Measurements from ENCODE around the gene SOX3. TPM values are rescaled to one million over a fixed set of nuclear protein-coding genes. Genes with fewer than 3 reads are reported as not detected.

Gene SOX3
- polyA plus RNA-seq, 1 experiment = not detected

- H3K27me3 ChIP-seq (ENCODE audit: control insufficient read depth, insufficient read depth, low read length) = peaks cover 62% of the 10 kb centered on the region
- ChIA-PET CTCF (no interaction called here), POLR2A (no interaction called here)
- no peak overlapping the region for H3K4me3 ChIP-seq (ENCODE audit: low read depth, low read length)
- H3K27ac ChIP-seq (ENCODE audit: low read depth, low read length) = no peak overlapping the region
- no peak for DNase-seq (ENCODE audit: low read depth, low spot score)
- TF ChIP-seq CTCF (IDR thresholded peaks at IDR 0.05; ENCODE audit: low read depth, low read length) = no peak
- H3K9me3 ChIP-seq (ENCODE audit: control insufficient read depth, insufficient read depth, low read length) = no peaks in the 10 kb centered on the region; the same call in 1 of the 2 replicates
Measured at GRCh38 chrX:140505421-140506337, 810 bp upstream of the SOX3 start.

- H3K9me3 ChIP-seq (ENCODE audit: control insufficient read depth, insufficient read depth, low read length) = no peaks in the 10 kb centered on the region; the same call in 1 of the 2 replicates
- ChIA-PET POLR2A (no interaction called here), CTCF (interaction anchor here (0.6 to 1.1 kb wide), 5 partner anchors 70 to 400 kb away, joined by 3 to 6 read pairs (median 5); no protein-coding TSS in a partner anchor)
- peak overlapping the region; percentile 32; the same call in 1 of the 2 replicates for H3K4me3 ChIP-seq (ENCODE audit: low read depth, low read length)
- no peak for DNase-seq (ENCODE audit: low read depth, low spot score)
- TF ChIP-seq CTCF (IDR thresholded peaks at IDR 0.05; ENCODE audit: low read depth, low read length) = no peak
- no peak overlapping the region for H3K27ac ChIP-seq (ENCODE audit: low read depth, low read length)
- H3K27me3 ChIP-seq (ENCODE audit: control insufficient read depth, insufficient read depth, low read length) = peaks cover 50% of the 10 kb centered on the region
Measured at GRCh38 chrX:140503714-140504351, 1.0 kb downstream of the SOX3 start.

GRCh38 chrX:140503238-140503601 lies 1.6 kb downstream of the SOX3 start:
- Histone ChIP-seq H3K4me3 (ENCODE audit: low read depth, low read length) (no peak overlapping the region), H3K9me3 (ENCODE audit: control insufficient read depth, insufficient read depth, low read length) (no peaks in the 10 kb centered on the region; the same call in 1 of the 2 replicates), H3K27me3 (ENCODE audit: control insufficient read depth, insufficient read depth, low read length) (peaks cover 50% of the 10 kb centered on the region), H3K27ac (ENCODE audit: low read depth, low read length) (no peak overlapping the region)
- no peak for DNase-seq (ENCODE audit: low read depth, low spot score)
- no peak for TF ChIP-seq CTCF (IDR thresholded peaks at IDR 0.05; ENCODE audit: low read depth, low read length)
- ChIA-PET POLR2A (no interaction called here), CTCF (interaction anchor here (0.6 to 1.1 kb wide), 5 partner anchors 70 to 399 kb away, joined by 3 to 6 read pairs (median 5); no protein-coding TSS in a partner anchor)

- H3K9me3 ChIP-seq (ENCODE audit: control insufficient read depth, insufficient read depth, low read length) = no peaks in the 10 kb centered on the region; the same call in 1 of the 2 replicates
- H3K4me3 ChIP-seq (ENCODE audit: low read depth, low read length) = no peak overlapping the region
- H3K27ac ChIP-seq (ENCODE audit: low read depth, low read length) = no peak overlapping the region
- DNase-seq (ENCODE audit: low read depth, low spot score) = no peak
- peaks cover 46% of the 10 kb centered on the region for H3K27me3 ChIP-seq (ENCODE audit: control insufficient read depth, insufficient read depth, low read length)
- TF ChIP-seq CTCF (IDR thresholded peaks at IDR 0.05; ENCODE audit: low read depth, low read length) = no peak
- POLR2A ChIA-PET = no interaction called here
- CTCF ChIA-PET = interaction anchor here (0.6 to 1.1 kb wide), 4 partner anchors 71 to 399 kb away, joined by 3 to 6 read pairs (median 5); no protein-coding TSS in a partner anchor
Measured at GRCh38 chrX:140502491-140503237, 2.2 kb downstream of the SOX3 start.
